GM19025 (cell line): ENCODE data around the gene GPATCH3.
"Not testable (repeated sequence)": the region's sequence is repeated elsewhere in the genome, so short reads cannot be mapped to it uniquely, and the experiment has no call there.

Experiments used
- ATAC-seq: cut with Tn5 transposase; IDR thresholded peaks from one replicate; pipeline ENCODE4 v1.9.1; 2021; ENCODE audit warnings: mild to moderate bottlenecking, low read depth, moderate library complexity; ENCODE audit not compliant: unreplicated experiment

Gene GPATCH3

GRCh38 chr1:26913754-26914619 is 13.7 kb upstream of the GPATCH3 start, which contains the start of gene NR0B2:
Gene NR0B2, minus strand, starts transcription at chr1:26913975. Its CDS starts 35 bp downstream, at chr1:26913940.
- ATAC-seq, result no peak

GRCh38 chr1:26913389-26913753 is 13.1 kb upstream of the GPATCH3 start:
- no peak for ATAC-seq

GRCh38 chr1:26912147-26912490 is 11.9 kb upstream of the GPATCH3 start:
- no peak for ATAC-seq

- no peak for ATAC-seq
These were observed 11.3 kb upstream of the GPATCH3 start for GRCh38 chr1:26911399-26912146.

- ATAC-seq, result no peak
These were observed 10.3 kb upstream of the GPATCH3 start for GRCh38 chr1:26910343-26911160.

- no peak for ATAC-seq
These were observed 9.7 kb upstream of the GPATCH3 start for GRCh38 chr1:26909951-26910342.

- ATAC-seq, result no peak
These were observed 7.0 kb upstream of the GPATCH3 start for GRCh38 chr1:26907071-26907917.

GRCh38 chr1:26900815-26901511 is 696 bp upstream of the GPATCH3 start:
- ATAC-seq, result no peak

- ATAC-seq, result no peak
These were observed 2.9 kb downstream of the GPATCH3 start for GRCh38 chr1:26897351-26897750.

- ATAC-seq, result no peak
These were observed 6.0 kb downstream of the GPATCH3 start for GRCh38 chr1:26894263-26894662.

- peak; percentile 19 for ATAC-seq
These were observed 9.8 kb downstream of the GPATCH3 start for GRCh38 chr1:26890467-26890796.

GRCh38 chr1:26889551-26890466 is 10.5 kb downstream of the GPATCH3 start, which contains the start of gene GPN2:
Gene GPN2, minus strand, starts transcription at chr1:26890283. Its CDS starts 187 bp downstream, at chr1:26890096.
- peak; percentile 89 for ATAC-seq

GRCh38 chr1:26888231-26888630 is 12.0 kb downstream of the GPATCH3 start:
- ATAC-seq, result no peak

- no peak for ATAC-seq
These were observed 13.1 kb downstream of the GPATCH3 start for GRCh38 chr1:26887125-26887524.

GRCh38 chr1:26882696-26883463 is 17.4 kb downstream of the GPATCH3 start:
- ATAC-seq, result no peak

- ATAC-seq, result not testable (repeated sequence)
These were observed 18.7 kb downstream of the GPATCH3 start for GRCh38 chr1:26881611-26882010.

GRCh38 chr1:26879793-26880192 is 20.5 kb downstream of the GPATCH3 start:
- ATAC-seq, result no peak

GRCh38 chr1:26877326-26877725 is 22.9 kb downstream of the GPATCH3 start:
- ATAC-seq, result no peak
